ENCODE measurements around the gene KCNIP4. TPM values are rescaled to one million over a fixed set of nuclear protein-coding genes. Genes with fewer than 3 reads are reported as not detected.

The KCNIP4 gene
- total and polyA plus RNA-seq, 2 experiments from 2014 or later: 0.69 to 1.00 TPM

DNA sequence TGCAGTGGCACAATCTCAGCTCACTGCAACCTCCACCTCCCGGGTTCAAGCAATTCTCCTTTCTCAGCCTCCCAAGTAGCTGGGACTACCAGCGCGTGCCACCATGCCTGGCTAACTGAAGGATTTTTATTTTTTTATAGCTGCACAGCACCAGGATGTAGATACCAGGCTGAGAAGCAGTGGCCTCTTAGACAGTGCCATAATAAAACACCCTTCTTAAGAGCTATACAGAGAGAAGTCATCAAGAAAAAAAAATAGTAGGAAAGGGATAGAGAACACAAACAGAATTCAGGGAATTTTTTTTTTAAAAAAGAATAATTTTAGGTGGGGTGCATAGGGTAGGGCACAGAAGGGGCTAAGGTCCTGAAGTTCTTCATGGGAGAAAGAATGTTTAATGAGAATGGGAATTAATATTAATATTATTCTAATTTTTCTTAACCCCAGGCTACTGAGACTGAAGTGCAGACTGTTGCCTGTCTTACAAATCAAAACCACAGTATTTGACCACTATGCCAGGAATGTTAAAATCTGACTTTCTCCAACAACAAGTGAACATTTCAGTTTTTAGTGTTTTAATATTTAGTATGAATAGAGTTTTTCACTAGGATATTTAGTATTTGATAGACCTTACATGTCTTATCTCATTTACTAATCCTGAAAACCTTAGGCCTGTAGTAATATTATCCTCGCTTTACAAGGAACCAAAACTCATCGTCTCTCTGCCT lies 146.7 kb downstream of the KCNIP4 start:
- Histone ChIP-seq H2AFZ (no peak overlapping the region), H3K9me2 (replicated peaks; ENCODE audit: insufficient read depth) (no peaks in the 10 kb centered on the region), H3K9me3 (ENCODE audit: low read depth) (no peaks in the 10 kb centered on the region), H4K20me1 (ENCODE audit: insufficient read depth, poor library complexity, severe bottlenecking) (no peaks in the 10 kb centered on the region), H3K4me3 (no peak overlapping the region), H3K4me2 (no peak overlapping the region), H3K27me3 (no peaks in the 10 kb centered on the region), H3K4me1 (ENCODE audit: insufficient read depth) (no peaks in the 10 kb centered on the region), H3K79me2 (no peaks in the 10 kb centered on the region), H3K27ac (no peak overlapping the region), H3K36me3 (replicated peaks; ENCODE audit: insufficient read depth, low read depth) (no peaks in the 10 kb centered on the region)
- no peak for DNase-seq (ENCODE audit: low spot score)
- TF ChIP-seq, protein P1, sequence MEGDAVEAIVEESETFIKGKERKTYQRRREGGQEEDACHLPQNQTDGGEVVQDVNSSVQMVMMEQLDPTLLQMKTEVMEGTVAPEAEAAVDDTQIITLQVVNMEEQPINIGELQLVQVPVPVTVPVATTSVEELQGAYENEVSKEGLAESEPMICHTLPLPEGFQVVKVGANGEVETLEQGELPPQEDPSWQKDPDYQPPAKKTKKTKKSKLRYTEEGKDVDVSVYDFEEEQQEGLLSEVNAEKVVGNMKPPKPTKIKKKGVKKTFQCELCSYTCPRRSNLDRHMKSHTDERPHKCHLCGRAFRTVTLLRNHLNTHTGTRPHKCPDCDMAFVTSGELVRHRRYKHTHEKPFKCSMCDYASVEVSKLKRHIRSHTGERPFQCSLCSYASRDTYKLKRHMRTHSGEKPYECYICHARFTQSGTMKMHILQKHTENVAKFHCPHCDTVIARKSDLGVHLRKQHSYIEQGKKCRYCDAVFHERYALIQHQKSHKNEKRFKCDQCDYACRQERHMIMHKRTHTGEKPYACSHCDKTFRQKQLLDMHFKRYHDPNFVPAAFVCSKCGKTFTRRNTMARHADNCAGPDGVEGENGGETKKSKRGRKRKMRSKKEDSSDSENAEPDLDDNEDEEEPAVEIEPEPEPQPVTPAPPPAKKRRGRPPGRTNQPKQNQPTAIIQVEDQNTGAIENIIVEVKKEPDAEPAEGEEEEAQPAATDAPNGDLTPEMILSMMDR (IDR thresholded peaks at IDR 0.05; ENCODE audit: poor library complexity): no peak
- TF ChIP-seq EZH2phosphoT487 (IDR thresholded peaks at IDR 0.05; ENCODE audit: low read depth, severe bottlenecking, unreplicated experiment) (no peak), EZH2 (IDR thresholded peaks at IDR 0.05; ENCODE audit: borderline replicate concordance) (no peak)
- 92% methylated on average over 5 of the region's 5 CpGs for WGBS (ENCODE audit: low lambda C conversion rate, missing lambda C conversion rate)

DNA sequence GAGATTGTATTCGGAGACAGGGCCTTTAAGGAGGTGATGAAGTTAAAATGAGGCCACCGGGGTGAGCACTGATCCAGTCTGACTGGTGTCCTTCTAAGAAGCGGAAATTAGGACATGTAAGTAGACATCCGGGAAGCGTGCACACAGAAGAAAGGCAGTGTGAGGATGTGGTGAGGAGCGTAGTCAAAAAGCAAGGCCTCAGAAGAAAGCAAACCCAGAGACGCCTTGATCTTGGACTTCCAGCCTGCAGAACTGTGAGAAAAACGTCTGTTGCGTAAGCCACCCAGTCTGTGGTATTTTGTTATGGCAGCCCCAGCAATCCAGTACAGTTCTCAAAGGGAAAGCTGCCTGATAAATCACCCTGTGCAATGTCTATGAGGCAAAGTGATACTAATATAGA lies 153.5 kb downstream of the KCNIP4 start:
- H2AFZ ChIP-seq: no peak overlapping the region
- H3K4me1 ChIP-seq (ENCODE audit: insufficient read depth): no peaks in the 10 kb centered on the region
- H3K4me3 ChIP-seq: no peak overlapping the region
- TF ChIP-seq, protein P1 (IDR thresholded peaks at IDR 0.05; ENCODE audit: poor library complexity): no peak
- no peak for TF ChIP-seq EZH2 (IDR thresholded peaks at IDR 0.05; ENCODE audit: borderline replicate concordance)
- TF ChIP-seq EZH2phosphoT487 (IDR thresholded peaks at IDR 0.05; ENCODE audit: low read depth, severe bottlenecking, unreplicated experiment): no peak
- H3K9me2 ChIP-seq (replicated peaks; ENCODE audit: insufficient read depth): no peaks in the 10 kb centered on the region
- H3K27me3 ChIP-seq: no peaks in the 10 kb centered on the region
- no peaks in the 10 kb centered on the region for H3K79me2 ChIP-seq
- no peaks in the 10 kb centered on the region for H3K36me3 ChIP-seq (replicated peaks; ENCODE audit: insufficient read depth, low read depth)
- WGBS (ENCODE audit: low lambda C conversion rate, missing lambda C conversion rate): 83% methylated on average over 9 of the region's 9 CpGs
- no peaks in the 10 kb centered on the region for H3K9me3 ChIP-seq (ENCODE audit: low read depth)
- H3K4me2 ChIP-seq: no peak overlapping the region
- H3K27ac ChIP-seq: no peak overlapping the region
- DNase-seq (ENCODE audit: low spot score): no peak
- no peaks in the 10 kb centered on the region for H4K20me1 ChIP-seq (ENCODE audit: insufficient read depth, poor library complexity, severe bottlenecking)

GRCh38 chr4:21792736-21793135 lies 155.8 kb downstream of the KCNIP4 start:
- no peaks in the 10 kb centered on the region for H3K4me1 ChIP-seq (ENCODE audit: insufficient read depth)
- no peak overlapping the region for H3K27ac ChIP-seq
- no peaks in the 10 kb centered on the region for H4K20me1 ChIP-seq (ENCODE audit: insufficient read depth, poor library complexity, severe bottlenecking)
- no peak for TF ChIP-seq EZH2 (IDR thresholded peaks at IDR 0.05; ENCODE audit: borderline replicate concordance)
- no peak for TF ChIP-seq EZH2phosphoT487 (IDR thresholded peaks at IDR 0.05; ENCODE audit: low read depth, severe bottlenecking, unreplicated experiment)
- TF ChIP-seq, protein P1 (IDR thresholded peaks at IDR 0.05; ENCODE audit: poor library complexity): no peak
- H3K36me3 ChIP-seq (replicated peaks; ENCODE audit: insufficient read depth, low read depth): no peaks in the 10 kb centered on the region
- no peaks in the 10 kb centered on the region for H3K27me3 ChIP-seq
- no peak for DNase-seq (ENCODE audit: low spot score)
- H3K79me2 ChIP-seq: no peaks in the 10 kb centered on the region
- H3K9me3 ChIP-seq (ENCODE audit: low read depth): no peaks in the 10 kb centered on the region
- H3K9me2 ChIP-seq (replicated peaks; ENCODE audit: insufficient read depth): no peaks in the 10 kb centered on the region
- H2AFZ ChIP-seq: no peak overlapping the region
- no peak overlapping the region for H3K4me2 ChIP-seq
- no peak overlapping the region for H3K4me3 ChIP-seq

Measured in hepatocyte (in vitro differentiated cells).